ENCODE data around the gene SBK3. TPM values are rescaled to one million over a fixed set of nuclear protein-coding genes. Genes with fewer than 3 reads are reported as not detected.
"Not testable (repeated sequence)": the region's sequence is repeated elsewhere in the genome, so short reads cannot be mapped to it uniquely, and the experiment has no call there.

The SBK3 gene
- total RNA-seq, 1 donor from 2014 or later, result 21.1 TPM

DNA sequence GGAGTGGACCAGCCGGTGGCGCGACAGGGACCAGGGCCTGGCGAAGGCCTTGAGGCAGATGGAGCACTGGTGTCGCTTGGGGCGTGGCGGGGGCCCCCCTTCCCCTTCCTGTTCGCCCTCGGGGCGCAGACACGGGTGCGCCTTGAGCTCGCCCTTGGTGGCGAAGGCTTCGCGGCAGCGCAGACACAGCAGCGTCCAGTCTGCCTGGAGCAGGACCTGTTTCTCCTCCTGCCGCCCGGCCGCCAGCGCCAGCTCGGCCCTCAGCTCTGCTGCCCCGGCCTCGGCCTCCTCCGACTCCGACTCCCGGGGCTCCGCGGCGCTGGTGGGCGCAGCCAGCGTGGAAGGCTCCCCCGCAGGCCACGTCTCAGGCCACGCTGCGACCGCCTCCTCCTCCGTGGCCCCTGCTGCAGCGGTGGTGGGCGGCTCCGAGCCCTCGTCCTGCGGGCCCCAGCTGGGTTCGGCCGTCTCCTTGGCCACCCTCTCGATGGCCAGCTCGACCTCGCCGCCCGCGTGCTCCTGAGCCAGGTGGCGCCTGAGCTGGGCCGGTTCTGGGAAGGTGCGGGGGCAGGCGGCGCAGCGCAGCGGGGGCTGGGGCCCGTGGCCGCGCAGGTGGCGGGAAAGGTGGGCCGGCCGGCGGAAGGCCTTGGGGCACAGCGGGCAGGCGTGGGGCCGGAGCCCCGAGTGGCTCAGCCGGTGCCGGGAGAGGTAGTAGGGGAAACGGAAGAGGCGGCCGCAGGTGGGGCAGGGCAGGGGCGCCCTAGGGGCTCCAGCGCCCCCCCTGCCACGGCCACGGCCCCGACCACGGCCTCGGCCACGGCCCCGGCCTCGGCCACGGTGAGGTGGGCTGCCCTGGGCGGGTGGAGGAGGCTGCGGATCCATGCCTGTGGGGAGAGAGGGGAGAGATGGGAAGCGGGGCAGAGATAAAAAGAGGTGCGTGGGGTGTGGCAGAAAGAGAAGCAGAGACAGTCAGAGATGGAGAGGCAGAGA is 33.7 kb upstream of the SBK3 start:
- peaks cover 29% of the 10 kb centered on the region for H3K4me1 ChIP-seq
- H3K27me3 ChIP-seq (ENCODE audit: low read depth), result no peaks in the 10 kb centered on the region
- DNase-seq, result no peak
- intact Hi-C loops (cut with micrococcal nuclease), result no loop called here
- H3K36me3 ChIP-seq, result peaks cover 31% of the 10 kb centered on the region
- TF ChIP-seq, protein P1, sequence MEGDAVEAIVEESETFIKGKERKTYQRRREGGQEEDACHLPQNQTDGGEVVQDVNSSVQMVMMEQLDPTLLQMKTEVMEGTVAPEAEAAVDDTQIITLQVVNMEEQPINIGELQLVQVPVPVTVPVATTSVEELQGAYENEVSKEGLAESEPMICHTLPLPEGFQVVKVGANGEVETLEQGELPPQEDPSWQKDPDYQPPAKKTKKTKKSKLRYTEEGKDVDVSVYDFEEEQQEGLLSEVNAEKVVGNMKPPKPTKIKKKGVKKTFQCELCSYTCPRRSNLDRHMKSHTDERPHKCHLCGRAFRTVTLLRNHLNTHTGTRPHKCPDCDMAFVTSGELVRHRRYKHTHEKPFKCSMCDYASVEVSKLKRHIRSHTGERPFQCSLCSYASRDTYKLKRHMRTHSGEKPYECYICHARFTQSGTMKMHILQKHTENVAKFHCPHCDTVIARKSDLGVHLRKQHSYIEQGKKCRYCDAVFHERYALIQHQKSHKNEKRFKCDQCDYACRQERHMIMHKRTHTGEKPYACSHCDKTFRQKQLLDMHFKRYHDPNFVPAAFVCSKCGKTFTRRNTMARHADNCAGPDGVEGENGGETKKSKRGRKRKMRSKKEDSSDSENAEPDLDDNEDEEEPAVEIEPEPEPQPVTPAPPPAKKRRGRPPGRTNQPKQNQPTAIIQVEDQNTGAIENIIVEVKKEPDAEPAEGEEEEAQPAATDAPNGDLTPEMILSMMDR (IDR thresholded peaks at IDR 0.05; ENCODE audit: borderline replicate concordance), result no peak
- no peaks in the 10 kb centered on the region for H3K9me3 ChIP-seq (replicated peaks)
- H3K4me3 ChIP-seq, result peak overlapping the region; percentile 95
- peak overlapping the region; percentile 97 for H3K27ac ChIP-seq (replicated peaks)

DNA sequence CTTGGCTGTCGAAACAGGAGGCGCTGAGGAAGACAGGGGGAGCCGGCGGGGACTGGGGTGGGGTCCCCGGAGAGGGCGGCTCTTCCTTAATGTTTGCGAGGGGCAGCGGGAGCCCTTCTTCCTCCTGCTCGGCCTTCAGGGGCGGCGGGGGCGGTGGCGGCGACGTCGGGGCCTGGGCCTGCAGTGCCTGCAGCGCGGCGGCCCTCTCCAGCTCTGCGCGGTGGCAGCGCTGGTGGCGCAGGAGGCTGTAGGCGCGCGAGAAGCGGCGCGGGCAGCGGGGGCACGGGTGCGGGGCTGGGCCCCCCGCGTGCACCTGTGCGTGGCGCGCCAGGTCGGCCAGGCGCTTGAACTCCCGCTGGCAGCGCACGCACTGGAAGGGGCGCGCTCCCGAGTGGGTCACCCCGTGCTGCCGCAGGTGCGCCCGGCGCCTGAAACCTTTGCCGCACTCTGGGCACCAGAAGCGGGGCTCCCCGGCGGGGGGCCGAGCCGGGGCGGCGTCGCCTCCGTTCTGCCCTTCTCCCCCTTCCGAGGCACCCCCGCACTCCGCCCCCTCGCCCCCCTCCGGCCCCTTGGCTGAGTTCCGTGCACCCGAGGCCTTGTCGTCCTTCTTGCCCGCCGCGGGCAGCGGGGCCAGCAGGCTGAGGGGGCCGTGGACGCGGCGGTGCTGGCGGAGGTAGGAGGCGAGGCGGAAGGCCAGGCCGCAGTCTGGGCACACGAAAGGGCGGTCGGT is 32.9 kb upstream of the SBK3 start:
- intact Hi-C loops (cut with micrococcal nuclease), result no loop called here
- peaks cover 29% of the 10 kb centered on the region for H3K4me1 ChIP-seq
- TF ChIP-seq, protein P1 (IDR thresholded peaks at IDR 0.05; ENCODE audit: borderline replicate concordance), result no peak
- H3K4me3 ChIP-seq, result no peak overlapping the region
- peaks cover 31% of the 10 kb centered on the region for H3K36me3 ChIP-seq
- no peaks in the 10 kb centered on the region for H3K9me3 ChIP-seq (replicated peaks)
- DNase-seq, result no peak
- H3K27ac ChIP-seq (replicated peaks), result no peak overlapping the region
- H3K27me3 ChIP-seq (ENCODE audit: low read depth), result no peaks in the 10 kb centered on the region

DNA sequence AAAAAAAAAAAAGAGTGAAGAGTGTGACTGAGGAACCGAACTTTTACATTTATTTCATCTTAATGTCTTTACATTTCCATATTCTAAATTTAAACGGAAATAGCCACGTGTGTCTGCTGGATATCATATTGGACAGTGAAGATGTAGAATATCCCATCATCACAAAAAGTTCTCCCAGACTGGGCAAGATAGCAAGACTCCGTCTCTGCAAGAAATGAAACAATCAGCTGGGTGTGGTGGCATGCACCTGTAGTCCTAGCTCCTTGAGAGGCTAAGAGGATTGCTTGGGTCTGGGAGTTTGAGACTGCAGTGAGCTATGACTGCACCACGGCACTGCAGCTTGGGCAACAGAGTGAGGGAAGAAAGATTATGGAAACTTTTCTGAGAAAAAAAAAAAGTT is 31.4 kb upstream of the SBK3 start:
- no peak overlapping the region for H3K4me3 ChIP-seq
- H3K36me3 ChIP-seq, result peaks cover 31% of the 10 kb centered on the region
- DNase-seq, result no peak
- H3K4me1 ChIP-seq, result peaks cover 22% of the 10 kb centered on the region
- no peaks in the 10 kb centered on the region for H3K9me3 ChIP-seq (replicated peaks)
- TF ChIP-seq, protein P1 (IDR thresholded peaks at IDR 0.05; ENCODE audit: borderline replicate concordance), result no peak
- H3K27me3 ChIP-seq (ENCODE audit: low read depth), result no peaks in the 10 kb centered on the region
- no peak overlapping the region for H3K27ac ChIP-seq (replicated peaks)
- intact Hi-C loops (cut with micrococcal nuclease), result no loop called here

DNA sequence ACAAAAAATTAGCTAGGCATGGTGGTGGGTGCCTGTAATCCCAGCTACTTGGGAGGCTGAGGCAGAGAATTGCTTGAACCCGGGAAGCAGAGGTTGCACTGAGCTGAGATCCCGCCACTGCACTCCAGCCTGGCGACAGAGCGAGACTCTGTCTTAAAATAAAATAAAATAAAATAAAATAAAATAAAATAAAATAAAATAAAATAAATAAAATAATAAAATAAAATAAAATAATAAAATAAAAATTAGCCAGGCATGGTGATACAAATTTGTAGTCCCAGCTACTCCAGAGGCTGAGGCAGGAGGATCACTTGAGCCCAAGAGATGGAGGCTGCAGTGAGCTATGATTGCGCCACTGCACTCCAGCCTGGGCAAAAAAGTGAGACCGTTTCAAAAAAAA is 28.6 kb upstream of the SBK3 start:
- H3K27ac ChIP-seq (replicated peaks); H3K27me3 ChIP-seq (ENCODE audit: low read depth); intact Hi-C loops (cut with micrococcal nuclease); DNase-seq; H3K4me1 ChIP-seq; H3K4me3 ChIP-seq; H3K9me3 ChIP-seq (replicated peaks): not testable (repeated sequence)
- H3K36me3 ChIP-seq, result peaks cover 25% of the 10 kb centered on the region

DNA sequence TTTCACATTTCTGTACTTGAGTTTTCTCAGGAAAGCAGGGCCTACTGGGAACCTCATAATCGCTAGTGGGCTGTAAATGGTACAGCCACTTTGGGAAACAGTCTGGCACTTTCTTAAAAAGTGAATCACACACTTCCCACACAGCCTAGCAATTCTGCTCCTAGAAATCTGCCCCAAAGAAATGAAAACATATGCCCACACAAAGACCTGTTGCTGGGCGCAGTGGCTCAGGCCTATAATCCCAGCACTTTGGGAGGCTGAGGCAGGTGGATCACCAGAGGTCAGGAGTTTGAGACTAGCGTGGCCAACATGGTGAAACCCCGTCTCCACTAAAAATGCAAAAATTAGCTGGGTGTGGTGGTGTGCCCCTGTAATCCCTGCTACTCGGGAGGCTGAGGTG is 24.1 kb upstream of the SBK3 start:
- intact Hi-C loops (cut with micrococcal nuclease); H3K4me3 ChIP-seq; DNase-seq; H3K27ac ChIP-seq (replicated peaks); H3K4me1 ChIP-seq; H3K9me3 ChIP-seq (replicated peaks); H3K27me3 ChIP-seq (ENCODE audit: low read depth); H3K36me3 ChIP-seq: not testable (repeated sequence)

DNA sequence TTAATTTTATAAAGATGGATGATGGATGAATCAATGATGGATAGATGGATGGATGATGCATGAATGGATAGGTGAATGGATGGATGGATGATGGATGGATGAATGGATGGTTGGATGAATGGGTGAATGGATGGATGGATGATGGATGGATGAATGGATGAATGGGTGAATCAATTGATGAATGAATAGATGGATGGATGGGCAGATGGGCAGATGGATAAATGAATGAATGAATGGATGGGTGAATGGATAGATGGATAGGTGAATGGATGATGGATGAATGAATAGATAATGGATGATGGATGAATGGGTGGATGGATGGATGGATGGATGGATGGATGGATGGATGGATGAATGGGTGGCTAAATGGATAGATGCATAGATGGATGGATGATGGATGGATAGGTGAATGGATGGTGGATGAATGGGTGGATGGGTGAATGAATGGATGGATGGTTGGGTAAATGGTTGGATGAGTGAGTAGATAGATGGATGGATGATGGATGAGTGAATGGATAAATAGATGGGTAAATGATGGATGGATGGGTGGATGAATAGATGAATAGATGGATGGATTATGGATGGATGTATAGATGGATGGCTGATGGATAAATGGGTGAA is 22.5 kb upstream of the SBK3 start:
- Histone ChIP-seq H3K4me3 (no peak overlapping the region), H3K36me3 (no peaks in the 10 kb centered on the region), H3K27me3 (ENCODE audit: low read depth) (peaks cover 14% of the 10 kb centered on the region), H3K9me3 (replicated peaks) (no peaks in the 10 kb centered on the region), H3K27ac (replicated peaks) (no peak overlapping the region), H3K4me1 (peaks cover 3% of the 10 kb centered on the region)
- DNase-seq, result no peak
- intact Hi-C loops (cut with micrococcal nuclease), result no loop called here
- TF ChIP-seq, protein P1 (IDR thresholded peaks at IDR 0.05; ENCODE audit: borderline replicate concordance), result no peak

All from left ventricle myocardium inferior (tissue), 1 donor.